Type B pancreatic cell (in vitro differentiated cells): ENCODE data around the gene ATP8A2. TPM values are rescaled to one million over a fixed set of nuclear protein-coding genes. Genes with fewer than 3 reads are reported as not detected.

Source experiments
- DNase-seq: peaks from one replicate; pipeline ENCODE4 v3.0.0; 2021; ENCODE audit warnings: mixed read lengths; ENCODE audit not compliant: unreplicated experiment; ENCODE audit errors: extremely low spot score
- H3K27ac Mint-ChIP-seq: 2 replicates; pipeline ENCODE4 v1.8.0; 2021; ENCODE audit warnings: mild to moderate bottlenecking, mixed read lengths
- H3K27me3 Mint-ChIP-seq: 2 replicates; pipeline ENCODE4 v1.8.0; 2021; ENCODE audit warnings: mixed read lengths
- H3K36me3 Mint-ChIP-seq: 2 replicates; pipeline ENCODE4 v1.8.0; 2021; ENCODE audit warnings: mixed read lengths
- H3K4me1 Mint-ChIP-seq: one replicate; pipeline ENCODE4 v1.8.0; 2021; ENCODE audit warnings: mixed read lengths; ENCODE audit not compliant: unreplicated experiment
- H3K4me3 Mint-ChIP-seq: 2 replicates; pipeline ENCODE4 v1.8.0; 2021; ENCODE audit warnings: mild to moderate bottlenecking, mixed read lengths
- H3K9me3 Mint-ChIP-seq: 2 replicates; pipeline ENCODE4 v1.8.0; 2021; ENCODE audit warnings: mixed read lengths
- total RNA-seq: library from RNA; stranded (reverse); gene quantifications from 2 replicates; pipeline ENCODE4 v1.2.1, GENCODE V29; 2021; ENCODE audit warnings: low replicate concordance
- TF ChIP-seq, protein P1 (sequence below): fragments of 200-600 bp; sonication (generic); conservative IDR thresholded peaks from 2 replicates; pipeline ENCODE4 v1.5.0; 2021; ENCODE audit warnings: antibody characterized with exemption, mild to moderate bottlenecking

The ATP8A2 gene
- total RNA-seq, 1 donor from 2014 or later, result 13.8 TPM

DNA sequence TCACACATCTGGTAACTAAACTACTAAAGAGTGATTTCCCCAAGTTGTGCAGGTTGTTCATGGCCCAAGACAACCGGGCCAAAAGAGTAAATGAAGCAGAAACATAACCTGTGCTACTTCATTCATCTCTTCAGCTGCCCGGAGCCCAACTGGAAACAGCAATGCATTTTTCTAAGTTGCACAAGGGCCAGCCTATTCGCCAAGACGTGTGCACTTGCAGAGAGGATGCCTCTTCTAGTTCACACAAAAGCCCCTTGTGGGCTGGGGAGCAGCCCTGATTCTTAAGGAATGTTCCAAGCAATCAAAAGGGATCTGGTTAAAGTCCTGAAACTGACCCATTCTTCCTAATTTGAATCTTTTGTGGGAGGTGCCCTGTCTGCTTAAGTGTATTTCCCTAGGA, 404.2 kb downstream of the ATP8A2 start:
- H3K27ac Mint-ChIP-seq, result no peak overlapping the region
- peaks cover 67% of the 10 kb centered on the region for H3K4me1 Mint-ChIP-seq
- no peak for DNase-seq
- H3K9me3 Mint-ChIP-seq, result no peaks in the 10 kb centered on the region
- H3K4me3 Mint-ChIP-seq, result no peak overlapping the region
- TF ChIP-seq, protein P1, sequence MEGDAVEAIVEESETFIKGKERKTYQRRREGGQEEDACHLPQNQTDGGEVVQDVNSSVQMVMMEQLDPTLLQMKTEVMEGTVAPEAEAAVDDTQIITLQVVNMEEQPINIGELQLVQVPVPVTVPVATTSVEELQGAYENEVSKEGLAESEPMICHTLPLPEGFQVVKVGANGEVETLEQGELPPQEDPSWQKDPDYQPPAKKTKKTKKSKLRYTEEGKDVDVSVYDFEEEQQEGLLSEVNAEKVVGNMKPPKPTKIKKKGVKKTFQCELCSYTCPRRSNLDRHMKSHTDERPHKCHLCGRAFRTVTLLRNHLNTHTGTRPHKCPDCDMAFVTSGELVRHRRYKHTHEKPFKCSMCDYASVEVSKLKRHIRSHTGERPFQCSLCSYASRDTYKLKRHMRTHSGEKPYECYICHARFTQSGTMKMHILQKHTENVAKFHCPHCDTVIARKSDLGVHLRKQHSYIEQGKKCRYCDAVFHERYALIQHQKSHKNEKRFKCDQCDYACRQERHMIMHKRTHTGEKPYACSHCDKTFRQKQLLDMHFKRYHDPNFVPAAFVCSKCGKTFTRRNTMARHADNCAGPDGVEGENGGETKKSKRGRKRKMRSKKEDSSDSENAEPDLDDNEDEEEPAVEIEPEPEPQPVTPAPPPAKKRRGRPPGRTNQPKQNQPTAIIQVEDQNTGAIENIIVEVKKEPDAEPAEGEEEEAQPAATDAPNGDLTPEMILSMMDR, result no peak
- H3K36me3 Mint-ChIP-seq, result no peaks in the 10 kb centered on the region
- no peaks in the 10 kb centered on the region for H3K27me3 Mint-ChIP-seq

DNA sequence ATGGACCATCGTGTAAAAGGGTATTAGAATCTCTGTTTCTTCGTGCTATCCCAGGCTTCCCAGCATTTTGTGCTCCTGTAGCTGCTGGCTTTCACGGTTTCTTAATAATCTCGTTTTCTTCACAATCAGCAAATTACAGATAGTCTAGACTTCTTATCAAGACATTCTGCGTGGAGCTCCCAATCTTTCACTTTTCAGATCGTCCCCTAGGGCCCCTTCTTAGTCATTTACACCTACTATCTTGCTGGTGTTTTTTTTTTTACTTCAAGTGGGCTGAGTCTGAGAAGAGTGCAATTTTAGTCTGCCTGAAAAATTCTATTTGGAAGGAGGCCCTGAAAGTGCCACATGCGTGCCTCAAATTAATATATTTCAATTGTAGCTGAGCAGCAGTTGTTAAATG, 404.9 kb downstream of the ATP8A2 start:
- no peak overlapping the region for H3K27ac Mint-ChIP-seq
- no peaks in the 10 kb centered on the region for H3K9me3 Mint-ChIP-seq
- no peak overlapping the region for H3K4me3 Mint-ChIP-seq
- TF ChIP-seq, protein P1, result no peak
- no peak for DNase-seq
- no peaks in the 10 kb centered on the region for H3K36me3 Mint-ChIP-seq
- H3K27me3 Mint-ChIP-seq, result no peaks in the 10 kb centered on the region
- peaks cover 60% of the 10 kb centered on the region for H3K4me1 Mint-ChIP-seq

DNA sequence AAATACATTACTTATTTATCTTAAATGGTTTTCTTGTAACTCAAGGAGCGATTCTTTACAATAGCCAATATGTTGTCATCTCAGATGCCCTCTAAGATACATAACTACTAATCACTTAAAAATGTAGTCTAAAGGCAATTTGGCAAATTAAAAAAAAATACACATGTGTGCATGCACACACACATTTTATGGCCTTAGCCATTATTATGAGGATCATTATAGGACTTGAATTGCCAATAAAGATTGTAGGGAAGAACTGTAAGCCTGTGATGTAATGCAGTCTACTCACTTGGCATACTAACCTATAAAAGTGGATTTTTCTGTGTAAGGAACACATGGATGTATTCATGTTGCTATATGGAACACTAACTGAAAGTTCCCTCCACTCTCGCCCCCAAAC, 405.7 kb downstream of the ATP8A2 start:
- H3K27ac Mint-ChIP-seq, result no peak overlapping the region
- TF ChIP-seq, protein P1, result no peak
- no peaks in the 10 kb centered on the region for H3K27me3 Mint-ChIP-seq
- no peaks in the 10 kb centered on the region for H3K9me3 Mint-ChIP-seq
- no peak overlapping the region for H3K4me3 Mint-ChIP-seq
- DNase-seq, result no peak
- no peaks in the 10 kb centered on the region for H3K36me3 Mint-ChIP-seq
- peaks cover 52% of the 10 kb centered on the region for H3K4me1 Mint-ChIP-seq

DNA sequence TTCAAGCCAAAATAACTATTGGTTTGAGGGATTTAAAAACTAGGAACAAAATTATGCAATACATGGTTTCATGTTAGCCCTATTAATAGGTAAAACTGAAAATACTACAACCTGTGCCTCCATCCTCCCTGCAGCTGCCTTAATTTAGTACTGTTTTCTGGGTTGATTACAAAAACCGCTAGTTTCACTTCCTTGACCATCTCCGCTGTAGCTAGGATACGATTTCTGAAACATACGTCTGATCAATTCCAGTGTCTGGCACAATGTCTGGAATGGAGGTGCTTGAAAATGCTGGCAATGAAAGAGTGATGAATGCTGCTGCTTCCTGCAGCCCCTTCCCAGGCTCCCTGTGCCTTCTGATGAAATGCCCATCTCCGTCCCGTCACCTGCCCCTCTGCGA, 406.6 kb downstream of the ATP8A2 start:
- H3K27me3 Mint-ChIP-seq, result no peaks in the 10 kb centered on the region
- H3K4me1 Mint-ChIP-seq, result peaks cover 53% of the 10 kb centered on the region
- H3K4me3 Mint-ChIP-seq, result no peak overlapping the region
- no peaks in the 10 kb centered on the region for H3K36me3 Mint-ChIP-seq
- TF ChIP-seq, protein P1, result no peak
- no peak overlapping the region for H3K27ac Mint-ChIP-seq
- no peak for DNase-seq
- no peaks in the 10 kb centered on the region for H3K9me3 Mint-ChIP-seq

DNA sequence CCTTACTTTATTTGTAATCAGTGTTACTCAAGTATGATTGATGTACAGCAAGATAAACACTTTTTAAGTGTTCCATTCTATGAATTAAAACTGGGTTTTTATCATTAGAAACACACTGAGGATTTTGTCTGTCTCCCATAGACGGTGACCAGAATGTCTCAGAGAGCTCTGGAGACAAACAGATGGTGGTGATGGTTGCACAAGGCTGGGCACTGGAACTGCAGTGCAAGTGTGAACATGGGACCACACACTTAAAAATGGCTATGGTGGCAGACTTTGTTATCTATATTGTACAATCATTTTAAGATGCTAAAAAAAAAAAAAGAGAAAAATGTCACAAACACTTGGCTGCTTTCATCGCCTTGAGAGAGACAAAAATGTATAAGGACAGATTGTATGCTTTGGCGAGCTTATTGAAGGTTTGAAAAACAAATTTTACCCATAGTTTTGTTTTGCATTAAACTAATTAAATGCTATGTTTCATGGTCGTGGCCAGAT, 407.1 kb downstream of the ATP8A2 start:
- DNase-seq, result no peak
- TF ChIP-seq, protein P1, result no peak
- Mint-ChIP-seq H3K27ac (no peak overlapping the region), H3K4me3 (no peak overlapping the region), H3K4me1 (peaks cover 58% of the 10 kb centered on the region), H3K36me3 (peaks cover 3% of the 10 kb centered on the region), H3K27me3 (no peaks in the 10 kb centered on the region), H3K9me3 (no peaks in the 10 kb centered on the region)

DNA sequence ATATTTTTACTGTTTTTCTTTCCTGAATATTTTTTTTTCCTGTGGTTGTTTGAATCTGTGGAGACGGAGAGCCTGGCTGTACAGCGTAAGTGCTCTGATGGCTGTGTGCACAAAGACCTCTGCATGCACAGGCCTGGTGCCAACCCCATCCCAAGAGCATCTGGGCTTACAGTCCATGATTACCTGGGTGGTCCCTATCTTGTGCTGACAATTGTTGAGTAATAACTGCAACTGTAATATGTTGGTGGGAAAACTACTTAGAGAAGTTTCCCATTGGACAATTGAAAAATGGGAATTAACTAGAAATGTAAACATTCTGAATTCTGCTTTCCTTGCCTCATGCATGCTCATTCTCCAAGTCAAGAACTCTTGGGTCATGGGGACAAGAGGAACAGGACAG, 411.3 kb downstream of the ATP8A2 start:
- H3K9me3 Mint-ChIP-seq, result no peaks in the 10 kb centered on the region
- H3K36me3 Mint-ChIP-seq, result peaks cover 3% of the 10 kb centered on the region
- H3K4me1 Mint-ChIP-seq, result peaks cover 39% of the 10 kb centered on the region
- H3K27me3 Mint-ChIP-seq, result no peaks in the 10 kb centered on the region
- H3K4me3 Mint-ChIP-seq, result no peak overlapping the region
- H3K27ac Mint-ChIP-seq, result peak overlapping the region; percentile 55
- TF ChIP-seq, protein P1, result no peak
- DNase-seq, result no peak
